Vagina (tissue), 2 donors: ENCODE results near the gene FAM117B. TPM values are rescaled to one million over a fixed set of nuclear protein-coding genes. Genes with fewer than 3 reads are reported as not detected.

Source experiments
- DNase-seq, 2 donors: peaks; one replicate each; pipeline ENCODE4 v3.0.0-alpha.2; 2017; ENCODE audit errors: extremely low spot score in 2 of 2
- H3K27ac ChIP-seq: fragments of 200-600 bp; sonication (generic); one replicate; pipeline ENCODE4 v1.5.1; 2019
- H3K27me3 ChIP-seq: fragments of 200-600 bp; sonication (generic); one replicate; pipeline ENCODE4 v1.5.1; 2019
- H3K36me3 ChIP-seq, 2 donors: fragments of 200-600 bp; sonication (generic); one replicate each; pipeline ENCODE4 v1.5.1; 2017 to 2019
- H3K4me1 ChIP-seq: fragments of 200-600 bp; sonication (generic); one replicate; pipeline ENCODE4 v1.5.1; 2019
- H3K4me3 ChIP-seq, 2 donors: fragments of 200-600 bp; sonication (generic); 1 replicate in 1 of 2; 2 replicates in 1 of 2; pipeline ENCODE4 v1.5.1; 2016 to 2019
- H3K9me3 ChIP-seq: fragments of 200-600 bp; sonication (generic); one replicate; pipeline ENCODE4 v1.5.1; 2019
- POLR2A ChIP-seq, 2 donors: fragments of 450-650 bp; IDR thresholded peaks; one replicate each; pipeline ENCODE4 v1.6.1; 2017; ENCODE audit warnings: antibody characterized with exemption in 2 of 2, mild to moderate bottlenecking in 2 of 2, moderate library complexity in 2 of 2
- POLR2AphosphoS5 ChIP-seq, 2 donors: sonication (generic); formaldehyde crosslinking; IDR thresholded peaks; one replicate each; pipeline ENCODE4 v1.9.0; 2017; ENCODE audit warnings: antibody characterized with exemption in 2 of 2, mild to moderate bottlenecking in 2 of 2, low read depth in 1 of 2; ENCODE audit not compliant: insufficient read depth in 1 of 2
- intact Hi-C: fragments of 100-400 bp; cut with DNase I; formaldehyde crosslinking; loops from one replicate; pipeline ENCODE4 v1.15.1; 2023
- total RNA-seq: library from RNA; depleted of rRNA; stranded (reverse); fragments of >200 nt; gene quantifications from one replicate; pipeline ENCODE4 v1.2.3, GENCODE V29; 2016
- TF ChIP-seq, protein P1 (sequence below), 3 experiments: fragments of 450-650 bp in 2 of 3; fragments of 200-600 bp in 1 of 3; sonication (generic) in 1 of 3; IDR thresholded peaks; one replicate each; pipeline ENCODE4 v1.5.1; 2017 to 2019; ENCODE audit warnings: antibody characterized with exemption in 3 of 3, mild to moderate bottlenecking in 2 of 3, moderate library complexity in 2 of 3

The FAM117B gene
- total RNA-seq, 1 donor from 2014 or later, result 13.5 TPM

DNA sequence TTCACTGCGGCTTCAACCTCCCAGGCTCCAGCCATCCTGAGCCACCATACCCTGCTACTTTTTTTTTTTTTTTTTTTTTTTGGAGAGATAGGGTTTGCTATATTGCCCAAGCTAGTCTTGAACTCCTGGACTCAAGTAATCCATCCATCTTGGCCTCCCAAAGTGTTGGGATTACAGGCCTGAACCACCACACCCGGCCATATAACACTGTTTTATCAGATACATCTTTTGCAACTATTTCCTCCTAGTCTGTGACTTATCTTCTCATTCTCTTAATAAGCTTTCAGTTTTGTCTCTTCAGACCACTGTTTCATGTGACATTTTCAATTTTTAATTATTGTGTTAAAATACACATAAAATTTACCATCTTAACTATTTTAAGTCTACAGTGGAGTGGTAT lies 35.7 kb upstream of the FAM117B start:
- intact Hi-C loops, result no loop called here
- DNase-seq, result no peak
- no peaks in the 10 kb centered on the region for H3K27me3 ChIP-seq
- no peaks in the 10 kb centered on the region for H3K36me3 ChIP-seq
- no peak overlapping the region for H3K4me3 ChIP-seq
- TF ChIP-seq, protein P1, sequence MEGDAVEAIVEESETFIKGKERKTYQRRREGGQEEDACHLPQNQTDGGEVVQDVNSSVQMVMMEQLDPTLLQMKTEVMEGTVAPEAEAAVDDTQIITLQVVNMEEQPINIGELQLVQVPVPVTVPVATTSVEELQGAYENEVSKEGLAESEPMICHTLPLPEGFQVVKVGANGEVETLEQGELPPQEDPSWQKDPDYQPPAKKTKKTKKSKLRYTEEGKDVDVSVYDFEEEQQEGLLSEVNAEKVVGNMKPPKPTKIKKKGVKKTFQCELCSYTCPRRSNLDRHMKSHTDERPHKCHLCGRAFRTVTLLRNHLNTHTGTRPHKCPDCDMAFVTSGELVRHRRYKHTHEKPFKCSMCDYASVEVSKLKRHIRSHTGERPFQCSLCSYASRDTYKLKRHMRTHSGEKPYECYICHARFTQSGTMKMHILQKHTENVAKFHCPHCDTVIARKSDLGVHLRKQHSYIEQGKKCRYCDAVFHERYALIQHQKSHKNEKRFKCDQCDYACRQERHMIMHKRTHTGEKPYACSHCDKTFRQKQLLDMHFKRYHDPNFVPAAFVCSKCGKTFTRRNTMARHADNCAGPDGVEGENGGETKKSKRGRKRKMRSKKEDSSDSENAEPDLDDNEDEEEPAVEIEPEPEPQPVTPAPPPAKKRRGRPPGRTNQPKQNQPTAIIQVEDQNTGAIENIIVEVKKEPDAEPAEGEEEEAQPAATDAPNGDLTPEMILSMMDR (IDR thresholded peaks at IDR 0.05), result no peak
- no peak for TF ChIP-seq POLR2A (IDR thresholded peaks at IDR 0.05)
- TF ChIP-seq POLR2AphosphoS5 (IDR thresholded peaks at IDR 0.05; ENCODE audit: insufficient read depth in 1 of 2, low read depth in 1 of 2), result no peak
- no peak overlapping the region for H3K27ac ChIP-seq
- no peaks in the 10 kb centered on the region for H3K9me3 ChIP-seq
- no peaks in the 10 kb centered on the region for H3K4me1 ChIP-seq

DNA sequence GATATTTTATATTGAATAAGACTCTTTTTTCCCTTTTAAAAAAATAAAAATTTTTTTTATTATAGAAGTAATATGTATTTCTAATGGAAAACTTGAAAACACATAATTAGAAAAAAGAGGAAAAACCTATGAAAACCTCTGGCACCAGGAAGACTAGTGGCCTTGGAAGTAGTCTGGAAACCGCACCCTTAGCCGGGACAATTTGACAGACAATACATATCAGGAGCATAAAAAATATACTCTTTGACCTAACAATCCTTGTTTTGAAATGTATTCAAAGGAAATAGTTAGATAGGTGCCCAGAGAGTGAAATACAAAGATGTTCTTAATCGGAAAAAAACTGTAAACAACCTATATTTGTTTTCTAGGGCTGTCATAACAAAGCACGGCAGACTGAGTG lies 34.9 kb upstream of the FAM117B start:
- H3K36me3 ChIP-seq, result no peaks in the 10 kb centered on the region
- no peak for DNase-seq
- no peaks in the 10 kb centered on the region for H3K9me3 ChIP-seq
- no peaks in the 10 kb centered on the region for H3K4me1 ChIP-seq
- TF ChIP-seq POLR2AphosphoS5 (IDR thresholded peaks at IDR 0.05; ENCODE audit: insufficient read depth in 1 of 2, low read depth in 1 of 2) (no peak), POLR2A (IDR thresholded peaks at IDR 0.05) (no peak)
- TF ChIP-seq, protein P1 (IDR thresholded peaks at IDR 0.05), result no peak
- intact Hi-C loops, result no loop called here
- no peaks in the 10 kb centered on the region for H3K27me3 ChIP-seq
- no peak overlapping the region for H3K27ac ChIP-seq
- no peak overlapping the region for H3K4me3 ChIP-seq

DNA sequence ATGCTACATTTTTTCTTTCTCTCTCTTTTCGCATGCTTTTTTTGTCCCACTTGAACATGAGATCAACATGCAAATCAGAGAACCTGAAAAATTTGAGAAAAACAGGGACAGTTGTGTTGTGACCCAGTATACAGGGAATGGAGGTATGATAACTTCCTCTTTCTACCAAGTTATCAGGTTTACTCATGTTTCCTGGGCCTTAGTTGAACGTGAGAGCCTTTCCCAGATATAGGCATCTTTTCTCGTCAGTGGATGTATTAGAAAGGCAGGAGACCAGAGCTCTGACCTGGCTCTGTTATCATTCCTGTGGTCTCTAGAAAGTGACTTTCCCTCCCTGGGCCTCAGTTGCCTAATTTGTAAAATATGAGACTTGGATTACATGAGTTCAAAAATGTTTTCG lies 30.1 kb upstream of the FAM117B start:
- H3K9me3 ChIP-seq, result no peaks in the 10 kb centered on the region
- no peak overlapping the region for H3K4me3 ChIP-seq
- no peaks in the 10 kb centered on the region for H3K27me3 ChIP-seq
- H3K36me3 ChIP-seq, result no peaks in the 10 kb centered on the region
- TF ChIP-seq POLR2AphosphoS5 (IDR thresholded peaks at IDR 0.05; ENCODE audit: insufficient read depth in 1 of 2, low read depth in 1 of 2) (no peak), POLR2A (IDR thresholded peaks at IDR 0.05) (no peak)
- TF ChIP-seq, protein P1 (IDR thresholded peaks at IDR 0.05), result no peak
- intact Hi-C loops, result no loop called here
- DNase-seq, result no peak
- no peaks in the 10 kb centered on the region for H3K4me1 ChIP-seq
- H3K27ac ChIP-seq, result no peak overlapping the region

DNA sequence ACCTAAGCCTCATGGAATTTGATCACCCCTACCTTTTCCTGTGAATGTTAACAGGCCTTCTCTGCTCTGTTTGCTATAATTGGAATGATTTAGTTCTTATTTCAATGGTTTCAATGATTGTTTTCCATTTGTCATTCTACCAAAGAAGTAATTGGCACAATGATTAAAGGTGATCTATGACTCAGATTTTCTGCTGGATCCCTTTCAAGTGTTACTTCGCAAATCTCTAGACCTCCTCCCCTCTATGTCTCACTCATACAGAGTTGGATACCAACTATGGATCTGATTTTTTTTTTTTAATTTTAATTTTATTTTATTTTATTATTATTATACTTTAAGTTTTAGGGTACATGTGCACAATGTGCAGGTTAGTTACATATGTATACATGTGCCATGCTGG lies 29.6 kb upstream of the FAM117B start:
- TF ChIP-seq POLR2A (IDR thresholded peaks at IDR 0.05) (no peak), POLR2AphosphoS5 (IDR thresholded peaks at IDR 0.05; ENCODE audit: insufficient read depth in 1 of 2, low read depth in 1 of 2) (no peak)
- TF ChIP-seq, protein P1 (IDR thresholded peaks at IDR 0.05), result no peak
- H3K4me3 ChIP-seq, result no peak overlapping the region
- H3K36me3 ChIP-seq, result no peaks in the 10 kb centered on the region
- DNase-seq, result no peak
- H3K9me3 ChIP-seq, result no peaks in the 10 kb centered on the region
- H3K27ac ChIP-seq, result no peak overlapping the region
- intact Hi-C loops, result no loop called here
- H3K4me1 ChIP-seq, result no peaks in the 10 kb centered on the region
- H3K27me3 ChIP-seq, result no peaks in the 10 kb centered on the region

DNA sequence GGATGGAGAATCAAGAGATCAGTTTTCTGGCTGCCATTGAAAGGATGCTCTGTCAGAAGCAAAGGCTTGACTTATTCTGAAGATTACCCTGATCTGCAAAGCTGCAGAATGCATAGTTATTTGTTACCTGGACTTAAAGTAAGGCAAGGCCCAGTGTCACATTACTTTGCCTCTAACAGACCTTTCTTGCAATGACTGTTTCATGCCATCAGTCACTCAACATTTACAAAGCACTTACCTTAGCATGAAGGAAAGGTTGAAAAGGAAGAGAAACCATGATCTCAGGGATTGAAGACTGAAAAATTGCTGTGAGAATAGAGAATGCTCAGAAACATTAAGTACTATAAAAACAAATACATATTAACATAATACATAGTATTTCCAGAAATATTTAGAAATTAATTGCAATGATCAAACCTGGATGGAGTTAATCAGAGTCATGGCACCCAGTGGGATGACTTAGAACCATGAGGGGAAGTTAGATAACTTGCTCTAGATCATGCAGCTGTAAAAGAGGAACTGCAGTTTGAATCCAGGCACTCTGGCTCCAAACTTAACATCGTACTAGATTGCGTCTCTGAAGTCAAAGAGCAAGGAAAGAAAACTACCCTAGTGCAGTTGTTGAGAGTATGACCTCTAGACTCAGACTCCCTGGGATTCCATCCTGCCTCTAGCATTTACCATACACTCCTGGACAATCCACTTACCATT lies 26.5 kb upstream of the FAM117B start:
- Histone ChIP-seq H3K9me3 (no peaks in the 10 kb centered on the region), H3K27me3 (no peaks in the 10 kb centered on the region), H3K27ac (no peak overlapping the region), H3K36me3 (no peaks in the 10 kb centered on the region), H3K4me1 (no peaks in the 10 kb centered on the region), H3K4me3 (no peak overlapping the region)
- TF ChIP-seq, protein P1 (IDR thresholded peaks at IDR 0.05), result no peak
- no peak for TF ChIP-seq POLR2A (IDR thresholded peaks at IDR 0.05)
- TF ChIP-seq POLR2AphosphoS5 (IDR thresholded peaks at IDR 0.05; ENCODE audit: insufficient read depth in 1 of 2, low read depth in 1 of 2), result no peak
- intact Hi-C loops, result no loop called here
- no peak for DNase-seq
